Sigmoid colon (tissue), 4 donors: Measurements from ENCODE around the gene STX4.

Experiments
- EP300 ChIP-seq, 4 donors: sonication (generic); formaldehyde crosslinking; IDR thresholded peaks; one replicate each; pipeline ENCODE4 v1.6.1; 2017; ENCODE audit warnings: antibody characterized with exemption in 4 of 4
- POLR2A ChIP-seq, 2 donors: fragments of 450-650 bp; IDR thresholded peaks; one replicate each; pipeline ENCODE4 v1.6.1; 2016; ENCODE audit warnings: antibody characterized with exemption in 2 of 2, mild to moderate bottlenecking in 2 of 2, moderate library complexity in 2 of 2
- POLR2AphosphoS5 ChIP-seq, 4 donors: sonication (generic); formaldehyde crosslinking; IDR thresholded peaks; one replicate each; pipeline ENCODE4 v1.6.1; 2017; ENCODE audit warnings: antibody characterized with exemption in 4 of 4
- TF ChIP-seq, protein P1 (sequence below), 4 experiments: fragments of 450-650 bp in 3 of 4; fragments of 200-600 bp in 1 of 4; IDR thresholded peaks; one replicate each; pipeline ENCODE4 v1.5.1; 2016 to 2019; ENCODE audit warnings: antibody characterized with exemption in 4 of 4, mild to moderate bottlenecking in 3 of 4, moderate library complexity in 2 of 4

DNA sequence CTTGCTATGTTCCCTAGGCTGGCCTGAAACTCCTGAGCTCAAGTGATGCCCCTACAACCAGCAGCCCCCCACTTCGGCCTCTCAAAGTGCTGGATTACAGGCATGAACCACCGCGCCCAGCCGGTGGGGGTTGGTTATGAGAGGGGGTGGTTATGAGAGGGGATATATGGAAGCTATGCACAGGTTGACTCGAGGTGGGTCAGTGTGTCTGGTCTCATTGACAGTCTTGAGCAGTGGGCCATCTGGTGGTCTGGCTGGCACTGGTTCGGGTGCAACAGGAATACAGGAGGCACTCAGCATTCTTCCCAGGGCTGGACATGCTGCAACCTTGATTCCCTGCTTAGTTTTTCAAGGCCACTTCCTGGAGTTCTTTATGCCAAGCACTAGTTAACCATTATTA lies 17.3 kb upstream of the STX4 start:
- TF ChIP-seq, protein P1, sequence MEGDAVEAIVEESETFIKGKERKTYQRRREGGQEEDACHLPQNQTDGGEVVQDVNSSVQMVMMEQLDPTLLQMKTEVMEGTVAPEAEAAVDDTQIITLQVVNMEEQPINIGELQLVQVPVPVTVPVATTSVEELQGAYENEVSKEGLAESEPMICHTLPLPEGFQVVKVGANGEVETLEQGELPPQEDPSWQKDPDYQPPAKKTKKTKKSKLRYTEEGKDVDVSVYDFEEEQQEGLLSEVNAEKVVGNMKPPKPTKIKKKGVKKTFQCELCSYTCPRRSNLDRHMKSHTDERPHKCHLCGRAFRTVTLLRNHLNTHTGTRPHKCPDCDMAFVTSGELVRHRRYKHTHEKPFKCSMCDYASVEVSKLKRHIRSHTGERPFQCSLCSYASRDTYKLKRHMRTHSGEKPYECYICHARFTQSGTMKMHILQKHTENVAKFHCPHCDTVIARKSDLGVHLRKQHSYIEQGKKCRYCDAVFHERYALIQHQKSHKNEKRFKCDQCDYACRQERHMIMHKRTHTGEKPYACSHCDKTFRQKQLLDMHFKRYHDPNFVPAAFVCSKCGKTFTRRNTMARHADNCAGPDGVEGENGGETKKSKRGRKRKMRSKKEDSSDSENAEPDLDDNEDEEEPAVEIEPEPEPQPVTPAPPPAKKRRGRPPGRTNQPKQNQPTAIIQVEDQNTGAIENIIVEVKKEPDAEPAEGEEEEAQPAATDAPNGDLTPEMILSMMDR (IDR thresholded peaks at IDR 0.05), result no peak
- TF ChIP-seq POLR2AphosphoS5 (IDR thresholded peaks at IDR 0.05) (no peak), POLR2A (IDR thresholded peaks at IDR 0.05) (no peak), EP300 (IDR thresholded peaks at IDR 0.05) (no peak)
